Right kidney (tissue), 1 donor: ENCODE results near the gene ELOVL5.

Experiments
- DNase-seq: peaks from one replicate; pipeline ENCODE4 v3.0.0-alpha.2; 2016

ELOVL5 gene

GRCh38 chr6:53279293-53279692 lies 69.5 kb downstream of the ELOVL5 start:
- no peak for DNase-seq

GRCh38 chr6:53273370-53273769 lies 75.4 kb downstream of the ELOVL5 start:
- no peak for DNase-seq

GRCh38 chr6:53269827-53270226 lies 78.9 kb downstream of the ELOVL5 start:
- no peak for DNase-seq

GRCh38 chr6:53268858-53269608 lies 79.7 kb downstream of the ELOVL5 start:
- DNase-seq = no peak

- no peak for DNase-seq
Observed at GRCh38 chr6:53266553-53267090, 82.1 kb downstream of the ELOVL5 start.

GRCh38 chr6:53264915-53265607 lies 83.7 kb downstream of the ELOVL5 start:
- DNase-seq = no peak

- no peak for DNase-seq
Observed at GRCh38 chr6:53264337-53264736, 84.4 kb downstream of the ELOVL5 start.

GRCh38 chr6:53263917-53264316 lies 84.8 kb downstream of the ELOVL5 start:
- no peak for DNase-seq

- no peak for DNase-seq
Observed at GRCh38 chr6:53259860-53260580, 88.7 kb downstream of the ELOVL5 start.

GRCh38 chr6:53258774-53259155 lies 90.0 kb downstream of the ELOVL5 start:
- DNase-seq = no peak

- no peak for DNase-seq
Observed at GRCh38 chr6:53258076-53258773, 90.5 kb downstream of the ELOVL5 start.

- no peak for DNase-seq
Observed at GRCh38 chr6:53257533-53257932, 91.2 kb downstream of the ELOVL5 start.

GRCh38 chr6:53257001-53257400 lies 91.7 kb downstream of the ELOVL5 start:
- DNase-seq = no peak

GRCh38 chr6:53252177-53252692 lies 96.5 kb downstream of the ELOVL5 start:
- no peak for DNase-seq

- no peak for DNase-seq
Observed at GRCh38 chr6:53251033-53251672, 97.6 kb downstream of the ELOVL5 start.

- DNase-seq = no peak
Observed at GRCh38 chr6:53250176-53251032, 98.3 kb downstream of the ELOVL5 start.

- DNase-seq = no peak
Observed at GRCh38 chr6:53246924-53247323, 101.8 kb downstream of the ELOVL5 start.

GRCh38 chr6:53244958-53245357 lies 103.8 kb downstream of the ELOVL5 start:
- no peak for DNase-seq

GRCh38 chr6:53244399-53244931 lies 104.3 kb downstream of the ELOVL5 start:
- no peak for DNase-seq

GRCh38 chr6:53241938-53242337 lies 106.8 kb downstream of the ELOVL5 start:
- DNase-seq = no peak
